Pancreas (tissue), 10 donors: ENCODE measurements around the gene AGMO. TPM values are rescaled to one million over a fixed set of nuclear protein-coding genes. Genes with fewer than 3 reads are reported as not detected.

Experiments used
- ATAC-seq, 4 donors: fragments of 200-7000 bp; cut with Tn5 transposase; one replicate each; pipeline versions ENCODE4 v1.8.0 to v1.9.1; 2020; ENCODE audit warnings: mild to moderate bottlenecking in 4 of 4, moderate library complexity in 4 of 4
- DNase-seq, 6 donors: peaks; one replicate each; pipeline ENCODE4 v3.0.0-alpha.2; 2020
- FAIRE-seq: peaks from 2 replicates; lab custom pipeline; 2012; peaks lifted over from hg19 to GRCh38; lab: Jason Lieb, UNC
- H3K27ac ChIP-seq, 4 donors: fragments of 200-600 bp; sonication (generic); 1 replicate in 3 of 4; 2 replicates in 1 of 4; pipeline versions ENCODE4 v1.5.0 to v1.8.0; 2020
- H3K27me3 ChIP-seq, 4 donors: fragments of 200-600 bp; one replicate each; pipeline ENCODE4 v1.8.0; 2021
- H3K36me3 ChIP-seq, 3 donors: fragments of 200-600 bp; sonication (generic) in 1 of 3; one replicate each; pipeline versions ENCODE4 v1.5.0 to v1.8.0; 2020 to 2021
- H3K4me1 ChIP-seq, 3 donors: fragments of 200-600 bp; one replicate each; pipeline ENCODE4 v1.8.0; 2021
- H3K4me3 ChIP-seq, 4 donors: fragments of 200-600 bp; sonication (generic) in 2 of 4; one replicate each; pipeline versions ENCODE4 v1.5.0 to v1.8.0; 2020 to 2021
- H3K9me3 ChIP-seq, 4 donors: fragments of 200-600 bp; one replicate each; pipeline ENCODE4 v1.8.0; 2021
- WGBS, 2 donors: extraction: QIAGEN DNeasy Blood & Tissue Kit; methylation state at CpG; one replicate each; pipeline ENCODE4 v1.1.7; 2013; 5-methylcytosine and 5-hydroxymethylcytosine counted together
- intact Hi-C, 3 donors: fragments of 100-400 bp; cut with DNase I; formaldehyde crosslinking; loops; one replicate each; pipeline versions ENCODE4 v1.11.1 to v1.14.2; 2022
- polyA plus RNA-seq, 2 donors: library from polyadenylated mRNA; stranded (reverse); fragments of 200-250 nt; gene quantifications; one replicate each; pipeline ENCODE4 v1.2.3, GENCODE V29; 2013
- total RNA-seq, 6 donors: library from RNA; stranded (reverse); fragmentation: NEBNext Ultra II Directional in 4 of 6; extraction: Animal tissue kit (Norgen Biotek cat#: 25700) in 4 of 6; gene quantifications; one replicate each; pipeline versions ENCODE4 v1.2.1 to v1.2.4, GENCODE V29; 2021 to 2023
- TF ChIP-seq, protein P1 (sequence below), 4 donors: fragments of 200-600 bp; sonication (generic) in 3 of 4; IDR thresholded peaks; one replicate each; pipeline versions ENCODE4 v1.5.0 to v1.8.0; 2021; ENCODE audit warnings: antibody characterized with exemption in 4 of 4
- donor health status: healthy with polysubstance abuse.
- donor health status: DM: no; HTN: no; CAD: no; lungs with moderate emphysema.
- donor health status: DM: no; HTN: no; CAD: no.
- donor health status: control.
- donor health status: control.
- donor health status: Bipolar disorder and iron deficiency.
- donor health status: DM: yes; HTN: yes; CAD: no.
- donor health status: DM: no; HTN: no; CAD: no.
- donor health status: DM: no; HTN: no; CAD: no.
- donor health status: DM: yes; HTN: yes; CAD: no.

AGMO gene
- total and polyA plus RNA-seq, 8 donors = 0.09 to 0.25 (median 0.19) TPM; not detected in 3

DNA sequence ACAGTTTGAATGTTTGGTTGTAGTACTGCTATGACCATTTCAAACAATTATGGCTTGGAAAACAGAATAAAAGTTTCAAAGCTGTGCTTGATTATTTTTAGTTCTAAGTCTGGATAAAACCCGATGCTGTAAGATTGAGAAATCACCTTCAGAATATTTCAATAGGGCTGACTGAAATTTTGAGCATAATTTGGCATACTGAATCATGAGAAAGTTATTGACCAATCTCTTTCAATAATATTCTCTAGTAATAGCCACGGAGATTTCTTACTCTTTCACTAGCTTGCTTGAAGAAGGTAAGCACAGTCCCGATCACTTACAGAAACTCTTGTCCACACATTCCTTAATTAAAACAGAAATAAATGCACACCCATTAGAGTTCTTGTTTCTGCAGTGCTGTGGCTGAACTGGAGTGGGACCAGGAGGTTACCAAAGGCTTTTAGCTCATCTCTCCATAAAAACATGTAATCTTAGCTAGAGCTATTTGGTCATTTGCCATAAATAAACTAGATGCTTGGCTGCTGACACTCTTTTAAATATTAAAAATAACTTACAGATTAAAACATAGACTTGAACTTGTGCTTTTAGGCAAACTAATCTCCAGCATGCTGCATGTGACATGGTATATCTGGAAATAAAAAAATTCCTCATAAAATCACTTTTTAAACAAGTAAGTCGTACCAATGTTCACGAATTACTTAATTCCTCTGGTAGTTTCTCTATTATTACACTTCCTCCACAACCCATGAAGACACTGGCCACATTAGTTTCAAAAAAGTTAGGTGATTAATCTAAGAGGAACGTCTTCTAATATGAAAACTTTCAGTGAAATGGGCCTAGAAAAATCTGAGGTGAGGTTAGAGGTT is 97.8 kb downstream of the AGMO start:
- TF ChIP-seq, protein P1, sequence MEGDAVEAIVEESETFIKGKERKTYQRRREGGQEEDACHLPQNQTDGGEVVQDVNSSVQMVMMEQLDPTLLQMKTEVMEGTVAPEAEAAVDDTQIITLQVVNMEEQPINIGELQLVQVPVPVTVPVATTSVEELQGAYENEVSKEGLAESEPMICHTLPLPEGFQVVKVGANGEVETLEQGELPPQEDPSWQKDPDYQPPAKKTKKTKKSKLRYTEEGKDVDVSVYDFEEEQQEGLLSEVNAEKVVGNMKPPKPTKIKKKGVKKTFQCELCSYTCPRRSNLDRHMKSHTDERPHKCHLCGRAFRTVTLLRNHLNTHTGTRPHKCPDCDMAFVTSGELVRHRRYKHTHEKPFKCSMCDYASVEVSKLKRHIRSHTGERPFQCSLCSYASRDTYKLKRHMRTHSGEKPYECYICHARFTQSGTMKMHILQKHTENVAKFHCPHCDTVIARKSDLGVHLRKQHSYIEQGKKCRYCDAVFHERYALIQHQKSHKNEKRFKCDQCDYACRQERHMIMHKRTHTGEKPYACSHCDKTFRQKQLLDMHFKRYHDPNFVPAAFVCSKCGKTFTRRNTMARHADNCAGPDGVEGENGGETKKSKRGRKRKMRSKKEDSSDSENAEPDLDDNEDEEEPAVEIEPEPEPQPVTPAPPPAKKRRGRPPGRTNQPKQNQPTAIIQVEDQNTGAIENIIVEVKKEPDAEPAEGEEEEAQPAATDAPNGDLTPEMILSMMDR (IDR thresholded peaks at IDR 0.05) = no peak
- DNase-seq (no peak), ATAC-seq (no peak), FAIRE-seq (no peak)
- H3K36me3 ChIP-seq = no peaks in the 10 kb centered on the region
- WGBS, 2 donors = 56 to 70% methylated on average over 6 of the region's 6 CpGs
- no peak overlapping the region for H3K27ac ChIP-seq
- no peaks in the 10 kb centered on the region for H3K27me3 ChIP-seq
- intact Hi-C loops = no loop called here
- H3K9me3 ChIP-seq = no peaks in the 10 kb centered on the region
- no peak overlapping the region for H3K4me3 ChIP-seq
- no peaks in the 10 kb centered on the region for H3K4me1 ChIP-seq

DNA sequence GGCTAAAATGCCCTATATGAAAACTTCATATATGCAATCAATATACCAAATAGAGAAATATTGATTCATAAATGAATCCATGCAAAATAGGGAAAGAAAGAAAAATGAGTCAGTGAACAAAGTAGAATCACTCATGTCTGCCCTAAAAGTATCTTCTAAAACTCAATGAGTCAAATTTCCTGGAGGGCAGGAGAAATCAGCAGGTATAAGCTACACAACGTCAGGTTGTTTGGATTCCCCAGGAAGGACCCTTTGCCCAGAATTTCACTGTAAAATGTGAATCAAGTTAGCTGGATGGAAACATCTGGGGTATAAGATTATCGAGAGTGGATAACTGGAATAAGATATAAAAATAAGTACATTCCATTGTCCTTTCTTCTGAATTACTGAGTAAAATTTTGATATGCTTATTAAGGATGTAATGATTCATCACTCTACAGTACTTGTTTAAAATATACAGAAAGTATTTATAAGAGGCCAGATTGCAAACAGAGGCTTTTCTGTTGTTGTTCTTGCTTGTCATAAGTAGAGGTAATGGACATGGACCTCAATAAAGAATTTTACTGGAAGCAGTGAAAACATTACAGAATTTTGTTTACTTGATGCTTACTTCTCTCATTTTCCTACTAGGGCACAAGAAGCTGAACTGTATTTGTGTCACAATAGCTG is 99.0 kb downstream of the AGMO start:
- H3K4me1 ChIP-seq = no peaks in the 10 kb centered on the region
- H3K27me3 ChIP-seq = no peaks in the 10 kb centered on the region
- H3K27ac ChIP-seq = no peak overlapping the region
- H3K4me3 ChIP-seq = no peak overlapping the region
- no peaks in the 10 kb centered on the region for H3K9me3 ChIP-seq
- DNase-seq (no peak), ATAC-seq (no peak), FAIRE-seq (no peak)
- 58 to 67% methylated on average over 2 of the region's 2 CpGs for WGBS, 2 donors
- intact Hi-C loops = no loop called here
- H3K36me3 ChIP-seq = no peaks in the 10 kb centered on the region
- TF ChIP-seq, protein P1 (IDR thresholded peaks at IDR 0.05) = no peak

DNA sequence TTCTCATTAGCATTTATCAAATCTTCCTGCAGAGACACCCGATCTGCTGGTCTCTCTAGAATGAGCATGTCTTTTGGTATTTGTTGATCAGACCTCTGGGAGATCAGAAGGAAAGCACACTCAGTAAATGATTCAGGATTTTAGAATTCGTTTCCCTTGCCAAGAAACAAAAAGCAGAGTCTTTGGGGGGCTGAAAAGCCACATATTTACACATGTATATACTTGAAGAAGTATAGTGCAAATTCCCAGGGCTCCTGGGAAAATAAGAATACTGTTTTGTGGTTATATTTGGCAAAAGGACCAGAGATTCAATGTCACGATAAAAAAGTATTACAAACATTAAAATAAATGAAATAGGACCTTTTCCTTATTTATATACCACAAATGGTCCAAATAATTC is 100.2 kb downstream of the AGMO start:
- intact Hi-C loops = no loop called here
- TF ChIP-seq, protein P1 (IDR thresholded peaks at IDR 0.05) = no peak
- 31 to 45% methylated on average over 3 of the region's 3 CpGs for WGBS, 2 donors
- Histone ChIP-seq H3K36me3 (no peaks in the 10 kb centered on the region), H3K27ac (no peak overlapping the region), H3K9me3 (no peaks in the 10 kb centered on the region), H3K4me3 (no peak overlapping the region), H3K27me3 (no peaks in the 10 kb centered on the region), H3K4me1 (no peaks in the 10 kb centered on the region)
- FAIRE-seq (no peak), ATAC-seq (no peak), DNase-seq (no peak)

DNA sequence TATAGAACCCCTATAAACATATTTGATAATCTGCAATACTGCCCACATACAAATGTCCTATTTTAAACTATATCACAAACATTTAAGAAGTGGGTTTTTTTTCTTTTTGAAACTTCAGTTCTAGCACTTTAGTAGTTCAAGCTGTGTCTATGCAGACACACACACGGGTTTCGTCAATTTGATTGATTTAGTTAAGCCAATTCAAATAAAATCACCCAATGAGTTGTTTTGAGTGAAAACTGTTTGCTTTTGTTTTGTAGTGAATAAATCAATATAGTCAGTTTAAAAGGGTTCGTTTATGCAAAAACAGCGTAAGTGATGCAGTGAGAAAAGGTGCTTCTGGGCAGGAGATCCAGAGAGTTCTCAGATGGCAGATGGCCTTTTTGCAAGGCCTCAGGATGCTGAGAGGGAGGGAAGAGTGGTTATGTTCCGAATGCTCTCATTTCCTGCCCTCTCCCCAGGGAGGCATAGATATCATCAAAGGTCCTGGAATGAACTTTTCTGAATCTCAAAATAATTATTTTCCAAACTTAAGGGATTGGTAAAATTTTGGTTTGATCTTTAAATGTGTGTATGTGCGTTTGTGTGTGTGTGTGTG is 102.7 kb downstream of the AGMO start:
- FAIRE-seq (no peak), DNase-seq (no peak), ATAC-seq (no peak)
- TF ChIP-seq, protein P1 (IDR thresholded peaks at IDR 0.05) = no peak
- Histone ChIP-seq H3K36me3 (no peaks in the 10 kb centered on the region), H3K4me3 (no peak overlapping the region), H3K4me1 (no peaks in the 10 kb centered on the region), H3K9me3 (no peaks in the 10 kb centered on the region), H3K27me3 (no peaks in the 10 kb centered on the region), H3K27ac (no peak overlapping the region)
- 29 to 33% methylated on average over 6 of the region's 6 CpGs for WGBS, 2 donors
- intact Hi-C loops = no loop called here
